ENCODE results near the gene STEEP1. TPM values are rescaled to one million over a fixed set of nuclear protein-coding genes. Genes with fewer than 3 reads are reported as not detected.

The STEEP1 gene
- total RNA-seq, 1 experiment from 2014 or later = 28.2 TPM

- no peak overlapping the region for H3K4me2 ChIP-seq (ENCODE audit: low read length)
- RAD21 ChIA-PET (ENCODE audit: low non-redundant PET in 1 of 2, low total read pairs in 2 of 2, uncharacterized antibody in 2 of 2, unreplicated experiment in 2 of 2) = no interaction called here
- no peak for TF ChIP-seq RAD21 (IDR thresholded peaks at IDR 0.05; ENCODE audit: low read depth)
- TF ChIP-seq MAX (IDR thresholded peaks at IDR 0.05) = no peak
- TF ChIP-seq CTCF (IDR thresholded peaks at IDR 0.05 in 2 of 3, conservative IDR thresholded peaks at IDR 0.05 in 1 of 3; ENCODE audit: borderline replicate concordance in 1 of 3, insufficient read depth in 1 of 3, low read depth in 2 of 3, low read length in 2 of 3) = no peak
- no peak for TF ChIP-seq SIN3A (IDR thresholded peaks at IDR 0.05; ENCODE audit: low read depth)
- no peak for TF ChIP-seq ATF3 (IDR thresholded peaks at IDR 0.05)
- TF ChIP-seq EGR1 (IDR thresholded peaks at IDR 0.05; ENCODE audit: low read depth) = no peak
- no peak for TF ChIP-seq REST (IDR thresholded peaks at IDR 0.05; ENCODE audit: low read depth)
- no peak for TF ChIP-seq CBX3 (IDR thresholded peaks at IDR 0.05; ENCODE audit: low read depth)
- no peak for TF ChIP-seq ZNF274 (IDR thresholded peaks at IDR 0.05; ENCODE audit: low read depth, low read length)
- no peak for TF ChIP-seq EZH2 (IDR thresholded peaks at IDR 0.05)
- TF ChIP-seq SRF (IDR thresholded peaks at IDR 0.05; ENCODE audit: low read depth) = no peak
- TF ChIP-seq SP1 (IDR thresholded peaks at IDR 0.05; ENCODE audit: low read depth) = no peak
- TF ChIP-seq ZBTB33 (IDR thresholded peaks at IDR 0.05; ENCODE audit: extremely low read depth, insufficient replicate concordance, low read length) = no peak
- TF ChIP-seq POLR2A (IDR thresholded peaks at IDR 0.05; ENCODE audit: borderline replicate concordance, extremely low read depth, insufficient read depth, insufficient read length) = no peak
- CTCF ChIA-PET = no interaction called here
- POLR2A ChIA-PET = no interaction called here
- BruUV-seq (replicated peaks) = no TSS peak
- H3K27me3 ChIP-seq (ENCODE audit: insufficient read depth, low read length) = no peaks in the 10 kb centered on the region
- no peak for DNase-seq (ENCODE audit: low read depth, low spot score)
- peaks cover 0 to 3% of the 10 kb centered on the region in 2 experiments; a peak in 1 of 4 replicates for H3K4me1 ChIP-seq (ENCODE audit: control insufficient read depth in 1 of 2, insufficient read depth in 2 of 2, low read length in 2 of 2)
- H4K20me1 ChIP-seq (ENCODE audit: insufficient read depth) = no peaks in the 10 kb centered on the region
- H3K9me3 ChIP-seq (ENCODE audit: control insufficient read depth in 1 of 2, insufficient read depth in 1 of 2, low read depth in 1 of 2, low read length in 2 of 2) = no peaks in the 10 kb centered on the region
- intact Hi-C loops (cut with micrococcal nuclease) = no loop called here
- no peaks in the 10 kb centered on the region for H3K9me2 ChIP-seq (ENCODE audit: insufficient read depth)
- H2AFZ ChIP-seq (ENCODE audit: low read depth, low read length, poor library complexity, severe bottlenecking) = no peak overlapping the region
- H3K4me3 ChIP-seq (replicated peaks in 1 of 2; ENCODE audit: low read depth in 1 of 2, low read length in 2 of 2) = no peak overlapping the region
- no peaks in the 10 kb centered on the region for H3K79me2 ChIP-seq (ENCODE audit: insufficient read depth, low read length)
- ATAC-seq = no peak
- H3K9ac ChIP-seq (ENCODE audit: low read length) = no peak overlapping the region
- H3K27ac ChIP-seq (ENCODE audit: low read depth, low read length) = no peak overlapping the region
- H3K36me3 ChIP-seq (ENCODE audit: control insufficient read depth in 1 of 2, insufficient read depth in 2 of 2, low read length in 2 of 2) = no peaks in the 10 kb centered on the region
Measured at GRCh38 chrX:119523664-119524184, 41.5 kb downstream of the STEEP1 start.
